CD4-positive, alpha-beta T cell (primary cell): Measurements from ENCODE around the gene SNRPA. TPM values are rescaled to one million over a fixed set of nuclear protein-coding genes. Genes with fewer than 3 reads are reported as not detected.

Experiments
- ATAC-seq: fragments of 200-7000 bp; cut with Tn5 transposase; one replicate; pipeline ENCODE4 v1.10.0; 2022; ENCODE audit warnings: mild to moderate bottlenecking; ENCODE audit not compliant: poor library complexity
- CTCF ChIA-PET: fragments of 350-600 bp; sonication (Branson Sonifier 250); formaldehyde crosslinking; loops from one replicate; lab custom pipeline; 2021; ENCODE audit warnings: antibody characterized with exemption, inconsistent platforms; lab: Charles Lee
- POLR2A ChIA-PET: fragments of 350-600 bp; sonication (Branson Sonifier 250); formaldehyde crosslinking; loops from one replicate; lab custom pipeline; 2021; ENCODE audit warnings: antibody characterized with exemption, inconsistent platforms; lab: Charles Lee
- DNase-seq, 14 experiments: peaks; one replicate each; pipeline ENCODE4 v3.0.0-alpha.2; 2013 to 2020; ENCODE audit warnings: mixed read lengths in 2 of 14
- H3K27ac ChIP-seq, 2 donors: one replicate each; pipeline versions ENCODE4 v1.5.1 to v1.7.0; 2013; ENCODE audit warnings: low read length in 2 of 2, low read depth in 1 of 2, mild to moderate bottlenecking in 1 of 2
- H3K27me3 ChIP-seq, 2 experiments: 1 replicate in 1 of 2; 2 replicates in 1 of 2; pipeline versions ENCODE4 v1.6.1 to v1.7.0; 2013; ENCODE audit warnings: low read length in 2 of 2, control low read depth in 1 of 2, mild to moderate bottlenecking in 1 of 2, moderate library complexity in 1 of 2; ENCODE audit not compliant: insufficient read depth in 2 of 2, control insufficient read depth in 1 of 2
- H3K36me3 ChIP-seq: one replicate; pipeline ENCODE4 v1.6.1; 2013; ENCODE audit warnings: low read length, control low read depth; ENCODE audit not compliant: insufficient read depth
- H3K4me1 ChIP-seq: one replicate; pipeline ENCODE4 v1.6.1; 2013; ENCODE audit warnings: low read length, control low read depth; ENCODE audit not compliant: insufficient read depth
- H3K4me3 ChIP-seq: one replicate; pipeline ENCODE4 v1.5.1; 2013; ENCODE audit warnings: mild to moderate bottlenecking, low read length, moderate library complexity
- H3K9me3 ChIP-seq, 2 experiments: 1 replicate in 1 of 2; 2 replicates in 1 of 2; pipeline versions ENCODE4 v1.6.1 to v1.7.0; 2013; ENCODE audit warnings: low read length in 2 of 2, mild to moderate bottlenecking in 2 of 2, control low read depth in 1 of 2, moderate library complexity in 1 of 2; ENCODE audit not compliant: control insufficient read depth in 1 of 2, insufficient read depth in 1 of 2
- H3K27ac Mint-ChIP-seq: one replicate; pipeline ENCODE4 v1.8.0; 2020; ENCODE audit warnings: mixed read lengths
- H3K27me3 Mint-ChIP-seq: one replicate; pipeline ENCODE4 v1.8.0; 2021; ENCODE audit warnings: mixed read lengths
- H3K36me3 Mint-ChIP-seq: one replicate; pipeline ENCODE4 v1.8.0; 2021; ENCODE audit warnings: low read depth, mixed read lengths
- H3K4me1 Mint-ChIP-seq: one replicate; pipeline ENCODE4 v1.8.0; 2021; ENCODE audit warnings: low read depth, mixed read lengths
- H3K4me3 Mint-ChIP-seq: one replicate; pipeline ENCODE4 v1.8.0; 2020; ENCODE audit warnings: mild to moderate bottlenecking, mixed read lengths
- H3K9me3 Mint-ChIP-seq: one replicate; pipeline ENCODE4 v1.8.0; 2020; ENCODE audit warnings: mixed read lengths
- intact Hi-C, 2 experiments: fragments of 100-400 bp; cut with DNase I in 1 of 2; cut with micrococcal nuclease in 1 of 2; formaldehyde crosslinking; loops; one replicate each; pipeline versions ENCODE4 v1.15.1 to v1.9.0; 2023 to 2025; cut with DNase I, micrococcal nuclease
- total RNA-seq, 174 experiments: library from RNA in 2 of 174; stranded (reverse) in 2 of 174; gene quantifications; one replicate each; pipeline ENCODE4 v1.2.3 and lab custom pipeline; 2021 to 2026
- TF ChIP-seq, protein P1 (sequence below): fragments of 200-600 bp; IDR thresholded peaks from one replicate; pipeline ENCODE4 v1.8.0; 2022; ENCODE audit warnings: antibody characterized with exemption, mild to moderate bottlenecking

Gene SNRPA
- total RNA-seq, 2 experiments from 2014 or later: 60.3 to 76.7 TPM

DNA sequence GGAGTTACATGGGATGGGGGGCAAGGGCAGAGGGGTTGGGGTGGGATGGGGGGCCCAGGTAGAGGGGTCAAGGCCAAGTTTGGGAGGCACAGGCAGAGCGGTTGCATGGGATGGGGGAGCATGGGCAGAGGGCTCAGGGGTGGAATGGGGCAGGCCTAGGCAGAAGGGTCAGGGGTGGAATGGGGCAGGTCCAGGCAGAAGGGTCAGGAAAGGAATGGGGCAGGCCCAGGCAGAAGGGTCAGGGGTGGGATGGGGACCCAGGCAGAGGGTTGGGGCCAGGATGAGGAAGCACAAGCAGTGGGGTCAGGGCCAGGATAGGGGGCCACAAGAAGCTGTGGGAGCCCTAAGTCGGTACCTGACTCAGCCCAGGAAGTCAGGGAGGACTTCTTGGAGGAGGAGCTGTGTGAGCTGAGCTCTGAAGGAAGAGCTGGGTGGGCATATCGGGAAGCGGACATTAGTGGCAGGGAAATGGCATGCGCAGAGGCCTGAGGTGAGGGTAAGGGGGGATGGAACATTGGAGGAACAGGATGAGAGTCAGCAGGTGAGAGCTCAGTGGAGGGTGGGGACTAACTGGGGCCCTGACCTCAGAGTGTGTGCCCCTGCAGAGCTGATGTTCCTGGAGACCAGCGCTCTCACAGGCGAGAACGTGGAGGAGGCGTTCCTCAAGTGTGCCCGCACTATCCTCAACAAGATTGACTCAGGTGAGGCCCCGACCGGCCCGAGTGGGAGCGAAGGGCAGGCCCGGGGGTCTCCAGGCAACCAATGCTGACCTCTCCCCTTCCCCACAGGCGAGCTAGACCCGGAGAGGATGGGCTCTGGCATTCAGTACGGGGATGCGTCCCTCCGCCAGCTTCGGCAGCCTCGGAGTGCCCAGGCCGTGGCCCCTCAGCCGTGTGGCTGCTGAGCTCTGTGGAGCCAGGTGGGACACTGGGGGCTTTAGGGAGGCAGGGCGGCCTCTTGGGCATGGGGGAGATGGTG is 35.3 kb downstream of the SNRPA start:
- ATAC-seq: no peak
- H3K4me3 Mint-ChIP-seq: no peak overlapping the region
- CTCF ChIA-PET: no interaction called here
- TF ChIP-seq, protein P1, sequence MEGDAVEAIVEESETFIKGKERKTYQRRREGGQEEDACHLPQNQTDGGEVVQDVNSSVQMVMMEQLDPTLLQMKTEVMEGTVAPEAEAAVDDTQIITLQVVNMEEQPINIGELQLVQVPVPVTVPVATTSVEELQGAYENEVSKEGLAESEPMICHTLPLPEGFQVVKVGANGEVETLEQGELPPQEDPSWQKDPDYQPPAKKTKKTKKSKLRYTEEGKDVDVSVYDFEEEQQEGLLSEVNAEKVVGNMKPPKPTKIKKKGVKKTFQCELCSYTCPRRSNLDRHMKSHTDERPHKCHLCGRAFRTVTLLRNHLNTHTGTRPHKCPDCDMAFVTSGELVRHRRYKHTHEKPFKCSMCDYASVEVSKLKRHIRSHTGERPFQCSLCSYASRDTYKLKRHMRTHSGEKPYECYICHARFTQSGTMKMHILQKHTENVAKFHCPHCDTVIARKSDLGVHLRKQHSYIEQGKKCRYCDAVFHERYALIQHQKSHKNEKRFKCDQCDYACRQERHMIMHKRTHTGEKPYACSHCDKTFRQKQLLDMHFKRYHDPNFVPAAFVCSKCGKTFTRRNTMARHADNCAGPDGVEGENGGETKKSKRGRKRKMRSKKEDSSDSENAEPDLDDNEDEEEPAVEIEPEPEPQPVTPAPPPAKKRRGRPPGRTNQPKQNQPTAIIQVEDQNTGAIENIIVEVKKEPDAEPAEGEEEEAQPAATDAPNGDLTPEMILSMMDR: no peak
- Histone ChIP-seq H3K27ac (no peak overlapping the region), H3K9me3 (no peaks in the 10 kb centered on the region), H3K27me3 (no peaks in the 10 kb centered on the region), H3K36me3 (peaks cover 25% of the 10 kb centered on the region), H3K4me1 (no peaks in the 10 kb centered on the region), H3K4me3 (no peak overlapping the region)
- peaks cover 46% of the 10 kb centered on the region for H3K36me3 Mint-ChIP-seq
- POLR2A ChIA-PET: interaction anchor here (1.0 to 2.5 kb wide), 2 partner anchors 8 to 12 kb away, joined by 4 to 15 read pairs; partner anchors contain the start of gene RAB4B
- DNase-seq: no peak
- H3K9me3 Mint-ChIP-seq: no peaks in the 10 kb centered on the region
- no peaks in the 10 kb centered on the region for H3K4me1 Mint-ChIP-seq
- no peaks in the 10 kb centered on the region for H3K27me3 Mint-ChIP-seq
- H3K27ac Mint-ChIP-seq: no peak overlapping the region
- intact Hi-C loops: no loop called here

DNA sequence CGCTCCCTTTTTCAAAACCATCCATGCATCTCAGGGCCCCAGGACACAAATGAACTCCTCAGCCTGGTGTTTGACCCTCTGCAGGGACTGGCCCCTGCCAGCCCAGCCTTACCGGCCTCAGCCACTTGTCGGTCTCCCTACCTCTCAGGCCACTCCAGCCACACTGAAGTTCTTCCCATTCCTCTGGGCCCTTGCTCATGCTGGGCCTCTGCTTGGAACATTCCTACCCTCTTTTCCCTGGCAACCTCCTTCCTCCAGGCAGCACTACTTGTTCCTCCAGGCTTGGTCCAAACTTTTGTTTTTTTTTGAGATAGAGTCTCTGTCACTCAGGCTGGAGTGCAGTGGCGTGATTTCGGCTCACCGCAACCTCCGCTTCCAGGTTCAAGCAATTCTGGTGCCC is 40.3 kb downstream of the SNRPA start:
- Mint-ChIP-seq H3K4me1 (no peaks in the 10 kb centered on the region), H3K9me3 (no peaks in the 10 kb centered on the region), H3K4me3 (no peak overlapping the region), H3K27ac (no peak overlapping the region), H3K36me3 (peaks cover 32% of the 10 kb centered on the region), H3K27me3 (no peaks in the 10 kb centered on the region)
- Histone ChIP-seq H3K4me1 (no peaks in the 10 kb centered on the region), H3K36me3 (peaks cover 20% of the 10 kb centered on the region), H3K9me3 (no peaks in the 10 kb centered on the region), H3K27me3 (no peaks in the 10 kb centered on the region), H3K4me3 (no peak overlapping the region), H3K27ac (no peak overlapping the region)
- TF ChIP-seq, protein P1: no peak
- no peak for DNase-seq
- CTCF ChIA-PET: no interaction called here
- no peak for ATAC-seq
- POLR2A ChIA-PET: no interaction called here
- intact Hi-C loops: no loop called here

DNA sequence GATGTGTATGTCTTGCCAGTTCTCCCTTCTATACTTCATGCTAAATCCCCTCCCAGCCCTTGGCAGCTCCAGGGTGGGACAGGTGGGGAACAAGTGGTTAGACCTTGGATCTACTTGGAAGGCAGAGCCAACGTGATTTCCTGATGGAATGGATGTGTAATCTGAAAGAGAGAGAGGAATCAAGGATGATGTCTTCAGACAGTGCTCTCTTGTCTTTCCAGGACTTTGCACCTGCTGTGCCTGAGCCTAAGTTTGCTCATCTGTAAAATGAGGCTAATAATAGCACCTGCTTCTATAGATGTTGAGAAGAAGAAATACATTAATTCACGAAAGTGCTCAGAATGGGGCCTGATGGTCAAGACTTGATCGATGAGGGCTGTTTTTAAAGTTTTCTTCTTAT is 41.0 kb downstream of the SNRPA start:
- H3K27ac ChIP-seq: no peak overlapping the region
- no peak for ATAC-seq
- H3K27me3 Mint-ChIP-seq: no peaks in the 10 kb centered on the region
- TF ChIP-seq, protein P1: no peak
- H3K27me3 ChIP-seq: no peaks in the 10 kb centered on the region
- no peaks in the 10 kb centered on the region for H3K4me1 Mint-ChIP-seq
- no peaks in the 10 kb centered on the region for H3K4me1 ChIP-seq
- no peak for DNase-seq
- H3K4me3 ChIP-seq: no peak overlapping the region
- POLR2A ChIA-PET: interaction anchor here (2.1 kb wide), 1 partner anchor 14 kb away, joined by 8 read pairs; the partner anchor contains the start of gene RAB4B
- peak overlapping the region; percentile 51 for H3K27ac Mint-ChIP-seq
- intact Hi-C loops: no loop called here
- no peaks in the 10 kb centered on the region for H3K9me3 ChIP-seq
- no peaks in the 10 kb centered on the region for H3K9me3 Mint-ChIP-seq
- no peak overlapping the region for H3K4me3 Mint-ChIP-seq
- peaks cover 30% of the 10 kb centered on the region for H3K36me3 Mint-ChIP-seq
- peaks cover 15% of the 10 kb centered on the region for H3K36me3 ChIP-seq
- CTCF ChIA-PET: no interaction called here
